NCI-H69 (cell line): Measurements from ENCODE around the gene HSBP1.

Experiments
- DNase-seq: peaks from one replicate; lab custom pipeline; 2025; lab: John Stamatoyannopoulos, UW

The HSBP1 gene

DNA sequence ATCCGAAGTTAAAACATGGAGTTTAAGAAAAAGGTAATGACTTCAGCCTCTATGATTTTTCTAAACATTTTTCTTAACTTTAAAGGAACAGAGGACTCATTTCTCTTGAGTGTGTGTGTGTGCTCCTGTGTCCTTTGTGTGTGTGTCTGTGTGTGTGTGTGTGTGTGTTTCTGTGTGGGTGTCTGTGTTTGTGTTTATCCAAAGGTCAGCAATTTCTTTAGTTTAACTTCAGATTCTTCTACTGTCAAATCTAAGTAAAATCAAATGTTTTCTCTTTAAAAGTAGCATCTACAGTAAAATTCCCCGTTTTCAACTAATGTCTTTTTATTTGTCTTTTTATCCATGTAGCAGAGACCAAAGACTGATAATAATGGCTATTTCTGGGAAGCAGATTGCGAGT lies 31.8 kb downstream of the HSBP1 start:
- no peak for DNase-seq

DNA sequence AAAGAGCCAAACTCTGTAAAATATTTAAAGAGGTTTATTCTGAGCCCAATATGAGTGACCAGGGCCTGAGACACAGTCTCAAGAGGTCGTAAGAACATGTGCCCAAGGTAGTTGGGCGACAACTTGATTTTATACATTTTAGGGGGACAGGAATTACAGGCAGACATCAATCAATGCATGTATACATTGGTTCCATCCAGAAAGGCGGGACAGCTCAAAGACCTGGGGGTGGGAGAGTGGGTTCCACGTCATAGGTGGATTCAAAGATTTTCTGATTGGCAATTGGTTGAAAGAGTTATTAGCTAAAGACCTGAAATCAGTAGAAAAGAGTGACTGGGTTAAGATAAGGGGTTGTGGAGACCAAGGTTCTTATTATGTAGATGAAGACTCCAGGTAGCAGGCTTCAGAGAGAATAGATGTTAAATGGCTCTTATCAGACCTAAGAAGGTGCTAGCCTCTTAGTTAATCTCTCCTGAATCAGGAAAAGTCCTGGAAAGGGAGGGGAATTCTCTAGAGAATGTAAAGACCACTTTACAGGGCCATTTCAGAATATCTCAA lies 32.4 kb downstream of the HSBP1 start:
- no peak for DNase-seq

DNA sequence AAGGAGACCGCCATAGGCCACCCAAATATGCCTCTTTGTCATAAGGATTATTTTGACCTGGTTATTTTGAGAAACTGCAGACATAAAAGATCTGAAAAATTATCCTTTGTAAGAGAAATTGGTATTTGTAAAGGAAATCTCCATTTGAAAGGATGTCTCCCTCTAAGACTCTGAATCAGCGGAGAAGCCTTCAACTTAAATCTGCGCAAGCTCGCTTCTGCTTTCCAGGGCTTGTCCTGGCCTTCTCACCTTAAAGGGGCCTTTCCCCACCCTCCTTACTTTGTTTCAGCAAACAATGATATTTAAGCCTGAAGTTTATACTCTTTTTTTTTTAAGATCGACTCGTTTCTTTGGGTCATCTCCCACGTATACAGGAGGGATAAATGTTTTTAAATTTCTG lies 34.5 kb downstream of the HSBP1 start:
- DNase-seq: no peak

DNA sequence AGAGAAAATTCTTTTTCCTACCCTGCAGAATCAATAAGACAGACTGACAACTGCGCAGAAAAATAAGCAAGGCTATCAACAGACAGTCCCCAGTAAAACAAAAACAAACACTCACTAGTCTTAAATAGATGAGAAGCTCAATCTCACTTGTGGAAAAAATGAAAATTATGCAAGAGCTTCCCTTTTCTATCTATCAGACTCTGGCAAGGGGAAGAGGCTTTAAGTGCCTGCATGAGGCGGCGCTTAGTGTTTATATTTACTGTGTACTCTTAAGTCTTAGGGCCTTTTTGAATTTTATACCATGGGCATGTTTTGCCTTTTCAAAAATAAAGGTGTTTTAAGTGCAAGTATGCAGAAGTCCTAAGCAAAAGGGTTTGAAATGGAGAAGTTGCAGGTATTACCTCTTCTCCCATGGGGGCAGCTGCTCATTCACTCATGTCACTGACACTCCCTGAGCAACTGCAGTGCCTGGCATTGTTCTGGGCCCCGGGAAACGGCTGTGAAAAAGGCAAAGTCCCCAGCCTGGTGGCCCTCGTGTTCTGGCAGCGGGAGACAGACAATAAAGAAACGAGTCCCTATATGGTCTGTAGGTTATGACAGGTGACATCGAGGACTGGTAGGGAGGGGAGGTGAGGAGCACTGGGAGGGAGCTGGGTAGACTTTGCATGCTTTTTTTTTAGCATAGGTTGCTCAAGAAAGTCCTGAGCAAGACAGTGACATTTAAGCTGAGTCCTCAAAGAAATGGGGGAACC lies 35.2 kb downstream of the HSBP1 start:
- DNase-seq: peak; percentile 52

DNA sequence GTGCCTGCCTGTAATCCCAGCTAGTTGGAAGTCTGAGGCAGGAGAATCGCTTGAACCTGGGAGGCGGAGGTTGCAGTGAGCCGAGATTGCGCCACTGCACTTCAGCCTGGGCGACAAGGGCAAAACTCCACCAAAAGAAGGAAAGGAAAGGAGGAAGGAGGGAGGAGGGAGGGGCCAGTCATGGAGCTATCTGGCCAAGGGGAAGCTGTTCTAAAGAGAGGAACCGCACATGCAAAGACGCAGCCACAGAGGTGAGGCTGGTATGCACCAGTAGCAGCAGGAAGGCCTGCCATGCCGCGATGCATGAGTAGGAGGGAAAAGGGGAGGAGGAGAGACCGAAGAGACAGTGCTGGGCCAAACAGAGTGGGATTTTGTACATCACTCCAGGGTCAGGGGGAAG lies 35.9 kb downstream of the HSBP1 start:
- DNase-seq: no peak

DNA sequence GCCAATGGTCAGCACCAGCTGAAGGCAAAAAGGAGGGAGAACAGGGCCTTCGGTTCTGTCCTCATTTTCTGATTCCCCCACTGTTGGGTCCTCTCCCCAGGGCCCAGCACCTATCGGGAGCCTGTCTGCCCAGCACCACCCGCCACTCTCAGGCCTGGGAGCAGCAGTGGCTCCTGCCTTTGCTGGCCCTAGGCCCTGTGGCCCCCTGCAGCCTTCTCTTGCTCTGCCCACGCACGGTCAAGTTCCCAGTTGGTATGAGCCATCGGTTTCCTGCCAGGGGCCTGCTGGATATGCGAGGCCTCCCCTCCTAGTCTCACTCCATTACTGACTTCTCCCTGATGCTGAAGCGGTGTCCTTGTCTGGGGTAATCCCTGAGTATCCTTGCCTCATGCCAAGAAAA lies 37.5 kb downstream of the HSBP1 start:
- DNase-seq: no peak

DNA sequence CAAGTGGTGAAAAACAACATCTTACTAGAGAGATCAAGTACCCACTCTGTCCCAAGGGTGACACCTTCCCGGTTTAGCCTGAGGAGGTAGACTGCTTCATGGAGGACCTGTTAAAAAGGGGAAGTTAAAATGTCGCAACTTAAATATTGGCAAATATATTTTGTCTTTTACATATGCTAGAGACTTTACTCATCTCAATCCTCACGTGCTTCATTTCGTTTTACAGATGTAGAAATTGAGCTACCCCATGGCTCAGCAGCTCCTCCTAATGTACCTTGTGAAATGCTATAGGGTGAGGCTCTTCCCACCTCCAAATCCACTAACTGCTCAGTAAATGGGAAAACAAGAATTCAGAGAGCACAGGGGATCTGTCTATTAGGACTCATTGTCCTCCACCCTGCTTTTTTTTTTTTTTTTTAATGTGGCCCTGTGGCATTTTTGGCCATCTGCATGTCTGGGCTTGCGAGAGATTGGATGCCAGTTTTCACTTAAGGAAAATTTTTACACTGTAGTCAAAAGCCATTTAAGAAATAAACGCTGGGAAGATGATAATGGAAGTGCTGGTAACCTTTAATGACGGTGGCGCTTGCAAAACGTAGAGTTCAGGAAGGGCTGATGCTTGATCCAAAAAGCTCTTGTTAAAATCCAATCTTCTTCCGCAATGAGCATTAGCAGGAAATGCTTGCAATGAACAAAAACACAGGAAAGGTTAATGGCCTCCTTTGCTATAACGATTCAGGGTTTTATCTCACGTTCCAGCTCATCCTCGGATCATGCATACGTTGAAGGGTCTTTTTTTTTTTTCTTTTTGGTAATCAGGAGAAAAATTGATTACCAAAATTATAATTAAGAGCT lies 39.8 kb downstream of the HSBP1 start:
- peak; percentile 85 for DNase-seq

DNA sequence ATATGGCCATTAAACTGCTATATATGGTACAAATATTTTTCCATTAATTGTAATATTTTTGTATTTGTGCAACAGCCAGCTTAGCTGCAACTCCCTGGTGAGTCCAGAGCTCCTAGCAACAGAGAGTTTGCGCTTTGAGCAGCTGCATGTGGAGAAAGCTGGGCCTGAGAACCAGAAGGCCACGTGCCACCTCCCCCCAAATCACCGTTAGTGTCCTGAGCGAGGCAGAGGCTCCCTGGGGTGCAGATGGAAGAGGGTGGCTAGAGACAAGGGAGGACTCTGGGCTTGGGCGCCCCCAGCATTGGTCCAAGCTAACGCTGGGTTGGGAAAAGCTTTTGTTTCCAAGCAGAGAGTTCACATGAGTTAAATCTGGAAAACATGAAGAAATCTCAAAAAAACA lies 41.6 kb downstream of the HSBP1 start:
- DNase-seq: no peak

DNA sequence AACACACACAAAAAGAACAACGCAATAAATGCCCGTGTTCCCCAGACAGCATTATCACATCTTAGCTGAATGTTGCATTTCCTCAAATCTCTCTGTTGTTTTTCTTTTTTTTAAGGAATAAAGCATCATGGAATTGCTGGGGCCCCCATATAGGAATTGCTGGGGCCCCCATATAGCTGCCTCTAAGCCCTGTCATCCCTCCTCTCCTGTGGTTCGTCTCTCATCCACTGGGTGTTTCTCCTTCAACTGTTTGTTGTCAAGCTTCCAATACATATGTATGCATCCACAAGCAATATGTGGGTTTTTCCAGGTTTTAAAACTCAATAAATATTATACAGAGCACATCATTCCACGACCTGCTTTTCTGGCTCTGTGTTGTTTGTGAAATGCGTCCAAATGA lies 43.2 kb downstream of the HSBP1 start:
- no peak for DNase-seq

DNA sequence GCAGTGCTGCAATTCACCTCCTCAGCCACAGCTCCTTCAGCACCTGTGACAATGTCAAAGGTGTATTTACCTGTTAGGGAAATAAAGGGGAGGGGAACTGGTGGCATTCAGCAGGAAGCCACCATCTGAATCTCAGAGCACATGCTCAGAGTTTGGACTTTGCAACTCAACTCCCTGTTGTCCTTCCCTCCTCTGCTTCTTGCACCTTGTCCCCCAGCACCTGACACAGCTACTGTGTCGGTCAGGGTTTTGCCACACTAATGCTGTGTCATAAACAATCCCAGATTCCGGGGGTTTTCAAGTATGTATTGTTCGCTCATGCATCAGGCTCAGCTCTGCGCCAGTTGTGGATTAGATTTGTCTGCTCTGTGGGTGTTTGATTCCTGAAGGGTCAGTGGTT lies 43.7 kb downstream of the HSBP1 start:
- DNase-seq: no peak

DNA sequence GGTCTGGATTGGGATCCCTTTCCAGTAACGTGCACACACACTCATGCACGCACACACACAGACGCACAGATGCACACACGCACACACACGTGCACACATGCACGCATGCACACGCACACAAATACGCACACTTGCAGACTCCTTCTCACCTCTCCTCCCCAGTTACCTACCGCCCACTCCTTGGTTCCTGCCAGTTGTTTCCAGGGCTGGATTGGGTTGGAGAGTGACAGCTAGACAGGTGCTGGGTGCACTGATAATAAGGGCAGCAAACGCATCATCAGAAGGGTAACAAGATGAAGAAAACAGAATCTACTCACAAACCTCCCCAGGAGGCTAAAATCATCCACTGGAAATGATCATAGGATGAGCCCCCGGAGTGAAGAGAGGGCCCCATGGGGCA lies 45.0 kb downstream of the HSBP1 start:
- no peak for DNase-seq

DNA sequence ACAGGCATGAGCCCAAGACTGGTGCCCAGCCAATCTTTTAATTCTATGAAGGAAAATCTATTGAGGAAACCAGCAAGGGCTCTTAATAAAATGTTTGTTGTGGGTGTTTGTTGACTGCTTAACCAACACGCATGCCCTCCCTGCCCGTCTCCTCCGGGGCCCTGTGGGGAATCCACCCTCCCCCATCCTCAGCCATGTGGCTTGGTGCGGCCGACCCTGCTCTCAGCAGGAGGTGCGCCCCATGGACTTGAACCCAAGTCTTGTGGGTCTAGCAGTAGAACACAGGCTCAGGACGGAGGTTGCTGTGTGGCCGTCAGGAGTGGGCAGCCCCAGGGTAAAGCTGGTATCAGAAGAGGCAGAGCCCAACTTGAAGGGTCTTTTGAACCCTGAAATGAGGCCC lies 46.1 kb downstream of the HSBP1 start:
- no peak for DNase-seq

DNA sequence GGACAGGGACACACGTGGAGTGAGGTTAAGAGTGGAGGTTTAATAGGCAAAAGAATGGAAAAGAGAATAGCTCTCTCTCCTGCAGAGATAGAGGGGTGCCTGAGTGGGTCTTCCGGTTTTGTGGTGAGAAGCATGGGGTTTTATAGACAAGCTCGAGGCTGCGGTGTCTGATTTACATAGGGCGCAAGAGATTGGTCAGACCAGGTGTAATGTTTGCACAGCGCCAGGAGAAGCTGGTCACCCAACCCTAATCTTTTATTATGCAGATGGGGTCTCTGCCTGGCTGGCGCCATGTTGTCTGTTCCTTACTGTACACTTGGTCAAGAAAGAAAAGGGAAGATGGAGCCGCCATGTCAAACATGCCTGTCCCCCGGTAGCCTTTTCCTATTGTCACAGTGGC lies 46.6 kb downstream of the HSBP1 start:
- DNase-seq: no peak

DNA sequence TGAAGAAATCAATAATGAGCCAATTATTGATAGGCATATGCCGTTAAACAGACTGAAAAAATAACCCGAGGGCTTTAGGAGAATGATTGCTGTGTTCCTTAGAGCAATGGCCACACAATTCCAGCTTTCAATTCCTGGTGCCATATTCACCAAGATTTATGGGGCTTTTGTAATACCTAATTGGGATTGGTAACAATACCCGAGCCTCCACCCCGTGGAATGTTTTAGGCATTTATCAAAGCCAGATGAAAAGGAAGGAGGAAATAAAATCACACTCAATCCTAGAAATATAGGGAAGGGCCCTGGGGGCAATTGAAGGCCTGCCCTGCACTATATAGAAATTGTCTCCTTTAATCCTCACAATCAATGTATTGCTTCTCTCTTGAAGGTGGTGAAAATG lies 49.0 kb downstream of the HSBP1 start:
- DNase-seq: peak; percentile 25

DNA sequence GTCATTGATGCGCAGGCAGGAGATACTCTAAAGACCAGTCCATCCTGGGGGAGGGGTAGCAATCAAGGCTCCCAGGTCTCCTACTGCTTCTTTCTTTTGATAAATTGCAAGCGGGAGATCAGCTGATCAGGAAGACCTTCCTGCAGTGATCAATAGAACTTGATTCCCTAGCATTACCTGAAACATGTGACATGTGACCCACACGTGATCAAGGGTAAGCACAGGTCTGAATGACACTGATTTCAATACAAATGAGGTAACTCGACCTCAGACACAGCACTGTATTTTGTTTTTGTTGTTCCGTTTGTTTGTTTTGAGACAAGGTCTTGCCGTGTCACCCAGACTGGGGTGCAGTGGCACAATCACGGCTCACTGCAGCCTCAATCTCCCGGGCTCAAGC lies 51.5 kb downstream of the HSBP1 start:
- DNase-seq: no peak

DNA sequence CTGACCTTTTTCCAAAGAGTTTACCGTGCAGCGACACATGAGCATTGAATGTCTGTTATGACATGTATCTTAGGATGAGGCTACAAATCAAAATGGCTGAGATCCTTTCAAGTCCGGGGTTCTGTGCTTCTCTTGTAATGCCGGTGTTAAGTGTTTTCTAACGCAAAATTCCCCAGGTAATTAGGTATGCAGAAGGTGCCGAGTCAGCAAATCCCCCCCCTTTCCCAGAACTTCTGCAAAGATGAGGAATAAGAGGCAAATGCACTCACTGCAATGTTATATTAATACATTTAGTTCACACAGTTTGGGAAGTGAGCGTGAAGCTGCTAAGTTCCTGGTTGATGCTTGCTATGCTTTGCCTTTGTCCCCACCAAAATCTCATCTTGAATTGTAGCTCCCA lies 54.9 kb downstream of the HSBP1 start:
- no peak for DNase-seq

DNA sequence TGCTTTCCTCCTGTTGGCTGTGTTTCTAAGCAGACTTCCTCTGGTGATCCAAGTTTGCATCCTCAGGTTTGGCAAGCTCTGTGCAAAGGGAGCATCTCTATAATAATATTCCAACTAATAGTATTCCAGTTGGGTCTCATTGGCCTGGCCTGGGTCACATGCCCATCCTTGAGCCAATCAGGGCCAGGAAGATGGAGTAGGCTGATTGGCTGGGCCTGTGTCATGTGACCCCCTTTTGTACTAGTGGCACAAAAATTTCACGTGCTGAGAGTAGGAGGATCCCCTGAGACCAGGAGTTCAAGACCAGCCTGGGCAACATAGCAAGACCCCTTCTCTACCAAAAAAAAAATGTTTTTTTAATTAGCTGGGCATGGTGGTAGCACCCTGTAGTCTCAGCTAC lies 55.9 kb downstream of the HSBP1 start:
- no peak for DNase-seq
